Skeletal muscle tissue (tissue), 4 donors: Measurements from ENCODE around the gene KRTAP19-1. TPM values are rescaled to one million over a fixed set of nuclear protein-coding genes. Genes with fewer than 3 reads are reported as not detected.
A peak's percentile ranks its signal among the peaks of the same experiment; 100 is the strongest.
"Not testable (repeated sequence)": the region's sequence is repeated elsewhere in the genome, so short reads cannot be mapped to it uniquely, and the experiment has no call there.

Experiments
- H3K27ac ChIP-seq: one replicate; pipeline ENCODE4 v1.7.0; 2013; ENCODE audit warnings: mild to moderate bottlenecking, low read depth, low read length, inconsistent platforms
- H3K27me3 ChIP-seq, 3 donors: one replicate each; pipeline ENCODE4 v1.7.0; 2013; ENCODE audit warnings: low read length in 3 of 3; ENCODE audit not compliant: control insufficient read depth in 3 of 3, insufficient read depth in 3 of 3
- H3K36me3 ChIP-seq, 3 donors: one replicate each; pipeline ENCODE4 v1.7.0; 2013; ENCODE audit warnings: low read length in 3 of 3; ENCODE audit not compliant: control insufficient read depth in 3 of 3, insufficient read depth in 3 of 3
- H3K4me1 ChIP-seq, 3 donors: one replicate each; pipeline ENCODE4 v1.7.0; 2013; ENCODE audit warnings: low read length in 3 of 3, mild to moderate bottlenecking in 3 of 3; ENCODE audit not compliant: control insufficient read depth in 3 of 3, insufficient read depth in 3 of 3
- H3K4me3 ChIP-seq, 3 donors: one replicate each; pipeline ENCODE4 v1.7.0; 2013; ENCODE audit warnings: low read length in 3 of 3
- H3K9ac ChIP-seq, 3 donors: one replicate each; pipeline ENCODE4 v1.7.0; 2013; ENCODE audit warnings: low read length in 3 of 3, mild to moderate bottlenecking in 3 of 3, moderate library complexity in 2 of 3, low read depth in 1 of 3
- H3K9me3 ChIP-seq, 3 donors: one replicate each; pipeline ENCODE4 v1.7.0; 2013; ENCODE audit warnings: low read length in 3 of 3; ENCODE audit not compliant: control insufficient read depth in 3 of 3
- total RNA-seq: library from RNA; depleted of rRNA; stranded (reverse); fragments of >200 nt; gene quantifications from one replicate; pipeline ENCODE4 v1.2.3, GENCODE V29; 2014
- donor health status: Osteomylitis.

The KRTAP19-1 gene
- total RNA-seq: not detected

DNA sequence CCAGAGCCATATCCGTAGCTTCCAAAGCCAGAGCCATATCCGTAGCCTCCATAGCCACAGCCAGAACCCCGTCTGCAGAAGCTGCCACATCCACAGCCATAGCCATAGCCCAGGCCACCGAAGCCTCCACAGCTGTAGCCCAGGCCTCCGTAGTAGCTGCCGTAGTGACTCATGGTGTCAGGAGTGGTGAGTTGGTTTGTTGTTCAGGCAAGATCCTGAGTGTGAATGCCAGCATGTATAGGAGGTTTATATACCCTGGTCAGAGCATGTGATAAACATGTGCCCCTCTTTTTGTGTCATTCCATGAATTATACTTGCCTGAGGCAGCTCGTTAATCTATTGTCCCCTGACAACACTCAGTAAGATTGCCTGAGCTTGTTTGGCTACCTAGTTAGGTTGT lies at the start of gene KRTAP19-1:
TSS of gene KRTAP19-1 (minus strand) at position 223 of the 400 bp plus-strand sequence. CDS start at position 173, 50 bp downstream.
- no peak within 1 kb of the TSS for H3K9ac ChIP-seq
- H3K36me3 ChIP-seq: no peaks in the 10 kb centered on the region
- peak within 1 kb of the TSS in 1 of 3 donors; percentile 28 for H3K4me3 ChIP-seq
- H3K4me1 ChIP-seq: no peaks in the 10 kb centered on the region
- no peaks in the 10 kb centered on the region for H3K27me3 ChIP-seq
- H3K9me3 ChIP-seq: peaks cover 0 to 3% (median 0%) of the 10 kb centered on the region in 3 donors
- H3K27ac ChIP-seq: peak within 1 kb of the TSS; percentile 32

DNA sequence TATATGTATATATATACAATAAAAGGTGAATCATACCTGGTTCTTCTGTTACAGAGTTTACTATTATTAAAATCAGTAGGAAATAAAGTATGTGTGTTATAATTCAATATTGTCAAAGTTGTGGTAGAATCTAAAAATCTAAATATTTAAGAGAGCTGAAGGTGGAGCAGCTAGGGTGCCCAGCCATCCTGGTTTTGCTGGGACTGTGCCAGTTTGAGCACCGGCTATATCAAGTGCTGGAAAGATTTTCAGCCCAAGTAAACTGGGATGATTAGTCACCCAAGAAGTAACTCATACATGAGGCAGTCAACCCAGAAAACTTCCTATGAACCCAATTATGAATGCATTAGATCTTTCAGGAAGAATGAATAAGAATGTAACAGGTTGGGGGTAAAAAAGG lies 38.7 kb upstream of the KRTAP19-1 start:
- Histone ChIP-seq H3K36me3 (no peaks in the 10 kb centered on the region), H3K4me3 (no peak overlapping the region)

DNA sequence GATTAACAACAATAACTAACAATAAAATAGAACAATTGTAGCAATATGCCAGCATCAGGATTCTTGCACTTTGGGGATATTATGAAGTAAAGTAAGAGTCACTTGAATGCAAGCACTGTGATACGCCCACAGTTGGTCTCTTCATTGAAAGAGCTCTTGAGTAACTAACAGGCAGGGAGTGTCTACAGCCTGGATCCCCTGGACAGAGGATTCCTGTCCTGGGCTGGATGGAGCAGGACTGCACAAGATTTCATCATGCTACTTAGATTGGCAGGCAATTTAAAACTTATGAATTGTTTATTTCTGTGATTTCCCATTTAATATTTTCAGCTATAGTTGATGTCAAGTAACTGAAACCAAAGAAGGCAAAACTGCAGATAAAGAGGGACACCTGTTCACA lies 35.5 kb upstream of the KRTAP19-1 start:
- Histone ChIP-seq H3K36me3 (no peaks in the 10 kb centered on the region), H3K9me3 (no peaks in the 10 kb centered on the region), H3K27me3 (no peaks in the 10 kb centered on the region), H3K9ac (no peak overlapping the region), H3K4me3 (no peak overlapping the region), H3K27ac (no peak overlapping the region), H3K4me1 (no peaks in the 10 kb centered on the region)

More for the DNA sequence above, 38.7 kb upstream of the KRTAP19-1 start:
- H3K9me3 ChIP-seq: no peaks in the 10 kb centered on the region
- H3K4me1 ChIP-seq: no peaks in the 10 kb centered on the region
- no peak overlapping the region for H3K9ac ChIP-seq
- no peaks in the 10 kb centered on the region for H3K27me3 ChIP-seq
- H3K27ac ChIP-seq: no peak overlapping the region

DNA sequence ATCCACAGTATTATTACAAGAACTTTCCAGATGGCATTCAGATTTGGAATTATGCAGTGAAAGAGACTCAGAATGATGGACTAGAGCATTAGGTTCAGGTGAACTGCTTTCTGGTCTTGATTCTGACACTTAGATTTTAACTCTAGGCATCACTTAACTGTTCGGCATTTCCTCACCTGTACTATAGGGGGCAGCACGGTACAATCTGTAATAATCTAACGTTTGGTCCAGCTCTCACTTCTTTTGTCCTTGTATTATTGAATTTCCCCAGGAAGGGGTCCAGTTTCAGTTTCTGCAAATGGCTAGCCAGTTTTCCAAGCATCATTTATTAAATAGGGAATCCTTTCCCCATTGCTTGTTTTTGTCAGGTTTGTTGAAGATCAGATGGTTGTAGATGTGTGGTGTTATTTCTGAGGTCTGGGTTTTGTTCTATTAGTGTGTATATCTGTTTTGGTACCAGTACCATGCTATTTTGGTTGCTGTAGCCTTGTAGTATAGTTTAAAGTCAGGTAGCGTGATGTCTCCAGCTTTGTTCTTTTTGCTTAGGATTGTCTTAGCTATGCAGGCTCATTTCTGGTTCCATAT lies 25.5 kb upstream of the KRTAP19-1 start:
- not testable (repeated sequence) for H3K4me1 ChIP-seq, H3K27ac ChIP-seq, H3K36me3 ChIP-seq, H3K4me3 ChIP-seq, H3K9ac ChIP-seq, H3K9me3 ChIP-seq, H3K27me3 ChIP-seq

DNA sequence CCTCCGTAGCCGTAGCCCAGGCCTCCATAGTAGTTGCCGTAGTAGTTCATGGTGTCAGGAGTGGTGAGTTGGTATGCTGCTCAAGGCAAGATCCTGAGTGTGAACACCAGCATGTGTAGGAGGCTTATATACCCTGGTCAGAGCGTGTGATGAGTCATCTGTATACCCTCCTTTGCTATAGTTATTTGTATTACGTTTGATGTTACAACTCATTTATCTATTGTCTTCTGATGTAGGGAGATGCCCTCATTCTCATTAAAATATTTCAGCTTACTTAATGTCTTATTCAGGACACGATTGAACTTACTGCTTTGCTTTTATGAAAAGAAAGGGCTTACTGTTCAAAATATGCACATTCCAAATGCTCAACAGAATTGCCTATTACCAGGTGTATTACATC lies 21.9 kb upstream of the KRTAP19-1 start, which contains the start of gene KRTAP19-5:
TSS of gene KRTAP19-5 (minus strand) at position 101 of the 400 bp plus-strand sequence. CDS start at position 50, 51 bp downstream.
- Histone ChIP-seq H3K27me3 (no peaks in the 10 kb centered on the region), H3K9ac (no peak within 1 kb of the TSS), H3K36me3 (no peaks in the 10 kb centered on the region), H3K4me1 (no peaks in the 10 kb centered on the region), H3K4me3 (no peak within 1 kb of the TSS), H3K27ac (no peak within 1 kb of the TSS), H3K9me3 (no peaks in the 10 kb centered on the region)

DNA sequence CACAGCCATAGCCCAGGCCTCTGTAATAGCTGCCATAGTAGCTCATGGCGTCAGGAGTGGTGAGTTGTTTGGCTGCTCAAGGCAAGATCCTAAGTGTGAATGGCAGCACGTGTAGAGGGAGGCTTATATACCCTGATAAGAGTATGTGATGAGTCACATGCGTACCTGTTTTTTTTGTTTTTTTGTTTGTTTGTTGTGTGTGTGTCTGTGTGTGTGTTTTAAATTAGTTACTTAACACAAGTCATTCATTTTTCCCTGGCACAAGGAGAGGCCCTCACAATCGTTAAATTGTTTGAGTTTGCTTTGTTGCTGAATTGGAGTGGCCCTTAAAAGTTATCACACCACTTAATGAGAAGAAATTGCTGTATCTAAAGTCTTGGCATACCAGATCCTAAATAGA lies 16.9 kb upstream of the KRTAP19-1 start, which contains the start of gene KRTAP19-4:
TSS of gene KRTAP19-4 (minus strand) at position 101 of the 400 bp plus-strand sequence. CDS start at position 46, 55 bp downstream.
- Histone ChIP-seq H3K4me3 (no peak within 1 kb of the TSS), H3K27ac (no peak within 1 kb of the TSS), H3K27me3 (no peaks in the 10 kb centered on the region), H3K9me3 (no peaks in the 10 kb centered on the region), H3K4me1 (no peaks in the 10 kb centered on the region), H3K9ac (no peak within 1 kb of the TSS), H3K36me3 (no peaks in the 10 kb centered on the region)

DNA sequence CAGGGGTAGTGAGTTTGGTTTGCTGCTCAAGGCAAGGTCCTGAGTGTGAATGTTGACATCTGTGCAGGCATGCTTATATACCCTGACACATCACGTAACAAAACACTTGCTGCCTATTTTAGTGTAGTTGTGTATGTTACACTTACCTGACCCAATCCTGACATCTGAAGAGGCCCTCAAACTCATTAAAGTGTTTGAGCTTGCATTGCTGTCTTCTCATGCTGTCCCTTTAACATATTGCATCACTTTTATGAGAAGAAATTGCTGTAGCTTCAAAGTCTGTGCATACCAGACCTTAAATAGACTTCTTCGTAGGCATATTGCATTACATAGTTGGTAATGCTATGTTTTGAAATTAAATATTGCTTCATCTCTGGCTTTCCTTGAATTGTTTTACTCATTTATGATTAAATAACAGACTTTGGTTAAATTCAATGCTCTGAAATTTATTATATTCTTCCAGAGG lies 11.8 kb upstream of the KRTAP19-1 start, which contains the start of gene KRTAP19-3:
TSS of gene KRTAP19-3 (minus strand) at position 51 of the 466 bp plus-strand sequence. CDS start 56 bp downstream, outside the sequence.
- no peaks in the 10 kb centered on the region for H3K36me3 ChIP-seq
- H3K27ac ChIP-seq: no peak within 1 kb of the TSS
- no peaks in the 10 kb centered on the region for H3K27me3 ChIP-seq
- no peak within 1 kb of the TSS for H3K9ac ChIP-seq
- H3K4me3 ChIP-seq: peak within 1 kb of the TSS in 1 of 3 donors; percentile 25
- H3K9me3 ChIP-seq: peaks cover 0 to 3% (median 2%) of the 10 kb centered on the region in 3 donors
- H3K4me1 ChIP-seq: no peaks in the 10 kb centered on the region

DNA sequence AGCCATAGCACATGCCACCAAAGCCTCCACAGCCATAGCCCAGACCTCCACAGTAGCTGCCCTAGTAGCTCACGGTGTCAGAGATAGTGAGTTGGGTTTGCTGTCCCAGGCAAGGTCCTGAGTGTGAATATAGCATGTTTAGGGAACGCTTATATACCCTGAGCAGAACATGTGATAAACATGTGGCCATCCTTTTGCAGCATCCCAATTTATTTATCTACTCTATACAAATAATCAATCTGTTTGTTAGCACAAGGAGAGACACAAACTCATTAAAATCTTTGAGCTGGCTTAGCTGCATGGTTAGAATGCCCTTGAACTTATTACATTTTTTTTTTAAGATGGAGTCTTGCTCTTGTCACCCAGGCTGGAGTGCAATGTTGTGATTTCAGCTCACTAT lies 7.2 kb upstream of the KRTAP19-1 start, which contains the start of gene KRTAP19-2:
TSS of gene KRTAP19-2 (minus strand) at position 101 of the 400 bp plus-strand sequence. CDS start at position 13, 88 bp downstream.
- Histone ChIP-seq H3K27ac (no peak within 1 kb of the TSS), H3K9ac (no peak within 1 kb of the TSS)

DNA sequence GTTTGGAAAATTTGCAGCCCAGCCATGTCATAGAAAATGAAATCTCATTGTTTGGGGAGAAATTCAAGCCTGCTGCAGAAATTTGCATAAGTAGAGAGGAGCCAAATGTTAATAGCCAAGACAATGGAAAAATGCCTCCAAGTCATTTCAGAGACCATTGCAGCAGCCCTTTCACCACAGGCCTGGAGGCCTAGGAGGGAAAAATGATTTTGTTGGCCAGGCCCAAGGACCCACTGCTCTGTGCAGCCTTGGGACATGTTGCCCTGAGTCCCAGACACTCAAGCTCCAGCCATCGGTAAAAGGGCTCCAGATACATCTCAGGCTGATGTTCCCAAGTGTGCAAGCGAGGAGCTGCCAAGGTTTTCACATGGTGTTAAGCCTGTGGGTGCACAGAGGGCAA lies 6.0 kb upstream of the KRTAP19-1 start:
- no peak overlapping the region for H3K9ac ChIP-seq
- H3K4me3 ChIP-seq: no peak overlapping the region
- no peaks in the 10 kb centered on the region for H3K4me1 ChIP-seq
- H3K36me3 ChIP-seq: no peaks in the 10 kb centered on the region
- no peaks in the 10 kb centered on the region for H3K27me3 ChIP-seq
- no peak overlapping the region for H3K27ac ChIP-seq
- peaks cover 0 to 6% (median 5%) of the 10 kb centered on the region in 3 donors for H3K9me3 ChIP-seq

More for the DNA sequence above, 7.2 kb upstream of the KRTAP19-1 start, which contains the start of gene KRTAP19-2:
- no peak within 1 kb of the TSS for H3K4me3 ChIP-seq
- no peaks in the 10 kb centered on the region for H3K4me1 ChIP-seq
- H3K36me3 ChIP-seq: no peaks in the 10 kb centered on the region
- peaks cover 0 to 7% (median 6%) of the 10 kb centered on the region in 3 donors for H3K9me3 ChIP-seq
- no peaks in the 10 kb centered on the region for H3K27me3 ChIP-seq

DNA sequence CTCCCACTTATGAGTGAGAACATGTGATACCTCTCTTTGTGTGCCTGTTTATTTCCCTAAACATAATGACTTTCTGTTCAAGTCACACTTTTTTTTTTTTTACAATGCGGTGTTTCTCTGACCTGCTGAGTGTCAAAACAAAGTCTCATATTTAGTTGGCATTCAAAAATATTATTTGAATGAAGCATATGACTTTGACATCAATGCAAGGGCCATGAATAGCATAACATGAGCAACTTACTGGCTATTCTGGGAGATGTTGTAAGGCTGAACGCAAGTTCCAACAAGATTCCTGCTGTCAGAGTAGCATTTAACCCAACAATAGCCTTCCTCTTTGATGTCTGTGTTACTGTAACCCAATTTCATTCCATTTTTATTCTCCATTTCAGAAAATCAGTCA lies 2.0 kb upstream of the KRTAP19-1 start:
- Histone ChIP-seq H3K27ac (peak overlapping the region; percentile 61), H3K27me3 (no peaks in the 10 kb centered on the region), H3K4me3 (no peak overlapping the region), H3K36me3 (no peaks in the 10 kb centered on the region), H3K4me1 (no peaks in the 10 kb centered on the region), H3K9me3 (peaks cover 0 to 5% (median 4%) of the 10 kb centered on the region in 3 donors), H3K9ac (no peak overlapping the region)
